Measurements from ENCODE around the gene REG4. TPM values are rescaled to one million over a fixed set of nuclear protein-coding genes. Genes with fewer than 3 reads are reported as not detected.

REG4 gene
- total and polyA plus RNA-seq, 3 experiments from 2014 or later, result 2.5 to 4.4 (median 3.0) TPM

DNA sequence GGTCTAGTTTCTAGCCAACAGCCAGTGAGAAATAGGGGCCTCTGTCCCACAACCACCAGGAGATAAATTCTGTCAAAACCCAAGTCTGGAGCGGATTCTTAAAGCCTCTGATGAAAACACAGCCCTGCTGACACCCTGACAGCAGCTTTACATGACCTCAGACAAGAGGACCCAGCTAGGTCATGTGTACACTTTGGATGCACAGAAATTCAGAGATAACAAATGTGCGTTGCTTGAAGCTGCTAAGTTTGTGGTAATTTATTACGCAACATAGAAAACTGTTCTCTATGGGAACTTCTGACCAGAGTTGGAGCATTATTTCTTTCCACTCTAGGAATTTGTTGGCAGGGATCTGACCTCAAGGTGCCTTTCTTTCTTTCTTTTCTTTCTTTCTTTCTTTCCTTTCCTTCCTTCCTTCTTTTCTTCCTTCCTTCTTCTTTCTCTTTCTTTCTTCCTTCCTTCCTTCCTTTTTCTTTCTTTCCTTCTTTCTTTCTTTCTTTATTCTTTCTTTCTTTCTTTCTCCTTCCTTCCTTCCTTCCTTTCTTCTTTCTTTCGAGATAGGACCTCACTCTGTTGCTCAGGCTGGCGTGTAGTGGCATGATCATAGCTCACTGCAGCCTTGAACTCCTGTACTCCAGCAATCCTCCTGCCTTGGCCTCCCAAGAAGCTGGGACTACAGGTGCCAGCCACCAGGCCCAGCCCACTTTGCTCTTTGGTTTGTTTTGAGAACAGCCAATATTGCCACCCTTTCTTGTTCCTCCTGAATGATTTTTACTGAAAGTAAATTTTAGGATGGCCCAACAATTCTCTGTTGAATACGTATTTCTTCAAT is 27.7 kb downstream of the REG4 start:
- H3K4me3 ChIP-seq (ENCODE audit: low read length), result no peak overlapping the region
- peaks cover 0 to 6% of the 10 kb centered on the region in 2 donors for H3K27me3 Mint-ChIP-seq
- H3K36me3 ChIP-seq (ENCODE audit: insufficient read depth, low read length), result no peaks in the 10 kb centered on the region
- no peak overlapping the region for H3K27ac Mint-ChIP-seq
- no peaks in the 10 kb centered on the region for H3K27me3 ChIP-seq (ENCODE audit: insufficient read depth, low read length, poor library complexity, severe bottlenecking)
- H3K9me3 ChIP-seq (ENCODE audit: low read length), result no peaks in the 10 kb centered on the region
- ChIA-PET CTCF (no interaction called here), POLR2A (no interaction called here)
- no peaks in the 10 kb centered on the region for H3K4me1 ChIP-seq (ENCODE audit: insufficient read depth, low read length)
- no peak overlapping the region for H3K27ac ChIP-seq (ENCODE audit: low read depth, low read length)
- no peak for DNase-seq
- no peaks in the 10 kb centered on the region for H3K4me1 Mint-ChIP-seq
- H3K9me3 Mint-ChIP-seq, result no peaks in the 10 kb centered on the region
- H3K36me3 Mint-ChIP-seq, result no peaks in the 10 kb centered on the region
- no peak overlapping the region for H3K4me3 Mint-ChIP-seq

DNA sequence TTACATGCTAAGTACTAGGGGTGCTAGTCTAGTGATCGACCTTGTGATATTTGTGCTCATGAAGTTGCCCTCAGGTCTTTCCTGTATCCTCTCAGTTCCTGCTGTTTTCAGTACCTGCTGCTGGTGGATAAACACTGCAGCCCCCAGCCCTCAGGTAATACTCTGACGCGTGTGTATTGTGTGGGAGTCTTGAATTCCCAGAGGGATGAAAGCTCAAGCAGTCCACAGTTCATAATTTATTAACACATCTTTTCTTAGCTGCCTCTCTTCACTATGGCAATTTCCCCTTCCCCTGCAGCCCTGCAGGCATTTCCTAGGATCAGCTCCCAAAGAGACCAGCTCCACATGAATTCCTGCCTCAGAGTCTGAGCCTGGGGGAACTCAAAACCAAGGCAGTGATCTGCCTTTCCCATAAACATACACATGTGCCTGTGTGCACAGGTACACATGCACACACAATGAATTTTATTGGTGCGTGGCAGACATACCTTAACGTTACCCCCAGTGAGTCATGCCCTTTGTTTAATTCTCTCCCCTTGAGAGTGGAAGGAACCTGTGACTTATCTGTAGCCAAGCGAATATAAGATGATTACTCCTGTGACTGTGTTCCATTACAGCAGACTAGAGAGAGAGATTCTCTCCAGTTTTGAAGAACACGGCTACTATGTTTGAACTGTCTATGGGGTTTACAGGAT is 28.5 kb downstream of the REG4 start:
- ChIA-PET POLR2A (no interaction called here), CTCF (no interaction called here)
- peaks cover 0 to 6% of the 10 kb centered on the region in 2 donors for H3K27me3 Mint-ChIP-seq
- H3K36me3 Mint-ChIP-seq, result no peaks in the 10 kb centered on the region
- Histone ChIP-seq H3K4me1 (ENCODE audit: insufficient read depth, low read length) (no peaks in the 10 kb centered on the region), H3K27ac (ENCODE audit: low read depth, low read length) (no peak overlapping the region), H3K4me3 (ENCODE audit: low read length) (no peak overlapping the region), H3K27me3 (ENCODE audit: insufficient read depth, low read length, poor library complexity, severe bottlenecking) (no peaks in the 10 kb centered on the region), H3K36me3 (ENCODE audit: insufficient read depth, low read length) (no peaks in the 10 kb centered on the region), H3K9me3 (ENCODE audit: low read length) (no peaks in the 10 kb centered on the region)
- no peak overlapping the region for H3K4me3 Mint-ChIP-seq
- H3K27ac Mint-ChIP-seq, result no peak overlapping the region
- H3K9me3 Mint-ChIP-seq, result no peaks in the 10 kb centered on the region
- no peaks in the 10 kb centered on the region for H3K4me1 Mint-ChIP-seq
- no peak for DNase-seq

DNA sequence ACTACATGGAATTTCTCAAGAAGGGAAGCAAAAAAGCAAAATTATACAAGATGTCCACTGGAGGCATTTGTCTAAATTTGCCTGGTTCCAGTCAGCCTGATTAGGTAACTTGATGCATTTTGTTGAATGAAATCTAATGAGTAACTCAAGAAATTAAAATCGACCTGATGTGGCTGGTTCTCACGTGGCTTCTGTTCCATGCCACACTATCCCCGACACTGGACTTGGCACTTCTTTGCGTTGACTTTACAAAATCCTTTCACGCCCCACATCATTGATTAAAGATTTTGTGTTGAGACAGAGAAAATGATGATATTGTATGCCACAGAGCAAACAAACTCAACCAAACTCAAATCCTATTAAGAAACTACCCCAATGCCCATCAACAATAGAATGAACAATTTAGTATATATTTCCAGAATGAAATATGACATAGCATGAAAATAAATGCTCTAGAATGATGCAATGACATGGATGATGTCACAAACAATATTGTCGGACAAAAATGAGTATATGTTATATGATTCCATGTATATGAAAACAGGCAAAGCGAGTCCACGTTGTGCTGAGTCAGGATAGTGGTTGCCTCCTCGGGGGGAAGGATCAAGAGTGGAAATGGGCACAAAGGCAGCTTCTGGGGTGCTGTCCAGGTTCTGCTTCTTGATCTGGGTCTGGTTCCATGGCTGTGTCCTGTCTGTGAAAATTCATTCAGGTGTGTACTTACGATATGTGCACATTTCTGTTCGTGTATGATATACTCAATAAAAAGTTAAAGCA is 29.6 kb downstream of the REG4 start:
- H3K36me3 Mint-ChIP-seq, result no peaks in the 10 kb centered on the region
- Histone ChIP-seq H3K27ac (ENCODE audit: low read depth, low read length) (no peak overlapping the region), H3K4me1 (ENCODE audit: insufficient read depth, low read length) (no peaks in the 10 kb centered on the region), H3K36me3 (ENCODE audit: insufficient read depth, low read length) (no peaks in the 10 kb centered on the region), H3K4me3 (ENCODE audit: low read length) (no peak overlapping the region), H3K27me3 (ENCODE audit: insufficient read depth, low read length, poor library complexity, severe bottlenecking) (no peaks in the 10 kb centered on the region), H3K9me3 (ENCODE audit: low read length) (no peaks in the 10 kb centered on the region)
- ChIA-PET CTCF (no interaction called here), POLR2A (no interaction called here)
- DNase-seq, result no peak
- H3K4me1 Mint-ChIP-seq, result no peaks in the 10 kb centered on the region
- peaks cover 0 to 7% of the 10 kb centered on the region in 2 donors for H3K27me3 Mint-ChIP-seq
- no peak overlapping the region for H3K27ac Mint-ChIP-seq
- H3K9me3 Mint-ChIP-seq, result no peaks in the 10 kb centered on the region
- no peak overlapping the region for H3K4me3 Mint-ChIP-seq

DNA sequence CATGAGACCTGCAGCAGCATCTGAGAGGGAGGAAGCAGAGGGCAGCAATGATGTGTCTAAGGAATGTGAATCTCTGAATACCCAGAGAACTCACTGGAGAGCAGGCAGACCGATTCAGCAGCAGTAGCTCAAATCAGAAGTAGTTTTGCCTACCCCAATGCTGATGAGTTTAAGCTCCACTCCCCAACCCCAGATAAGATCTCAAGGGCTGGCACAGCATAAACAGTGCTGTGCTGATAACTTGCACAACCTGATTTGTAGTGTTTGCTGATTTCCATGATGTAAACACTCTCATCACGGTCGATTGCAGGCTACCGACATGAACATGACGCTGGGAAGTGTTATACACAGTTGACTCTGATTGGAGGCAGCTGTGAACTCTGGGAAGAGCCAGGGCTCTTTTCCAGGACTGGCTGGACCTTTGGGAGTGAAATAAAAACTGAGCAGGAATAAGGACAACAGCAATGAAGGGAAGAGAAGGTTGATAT is 31.3 kb downstream of the REG4 start:
- H3K9me3 Mint-ChIP-seq, result no peaks in the 10 kb centered on the region
- Histone ChIP-seq H3K4me1 (ENCODE audit: insufficient read depth, low read length) (no peaks in the 10 kb centered on the region), H3K27me3 (ENCODE audit: insufficient read depth, low read length, poor library complexity, severe bottlenecking) (no peaks in the 10 kb centered on the region), H3K36me3 (ENCODE audit: insufficient read depth, low read length) (no peaks in the 10 kb centered on the region), H3K4me3 (ENCODE audit: low read length) (no peak overlapping the region), H3K27ac (ENCODE audit: low read depth, low read length) (no peak overlapping the region), H3K9me3 (ENCODE audit: low read length) (no peaks in the 10 kb centered on the region)
- peaks cover 2 to 11% of the 10 kb centered on the region in 2 donors for H3K27me3 Mint-ChIP-seq
- ChIA-PET CTCF (no interaction called here), POLR2A (no interaction called here)
- H3K4me1 Mint-ChIP-seq, result no peaks in the 10 kb centered on the region
- H3K27ac Mint-ChIP-seq, result no peak overlapping the region
- H3K36me3 Mint-ChIP-seq, result no peaks in the 10 kb centered on the region
- no peak overlapping the region for H3K4me3 Mint-ChIP-seq
- no peak for DNase-seq

DNA sequence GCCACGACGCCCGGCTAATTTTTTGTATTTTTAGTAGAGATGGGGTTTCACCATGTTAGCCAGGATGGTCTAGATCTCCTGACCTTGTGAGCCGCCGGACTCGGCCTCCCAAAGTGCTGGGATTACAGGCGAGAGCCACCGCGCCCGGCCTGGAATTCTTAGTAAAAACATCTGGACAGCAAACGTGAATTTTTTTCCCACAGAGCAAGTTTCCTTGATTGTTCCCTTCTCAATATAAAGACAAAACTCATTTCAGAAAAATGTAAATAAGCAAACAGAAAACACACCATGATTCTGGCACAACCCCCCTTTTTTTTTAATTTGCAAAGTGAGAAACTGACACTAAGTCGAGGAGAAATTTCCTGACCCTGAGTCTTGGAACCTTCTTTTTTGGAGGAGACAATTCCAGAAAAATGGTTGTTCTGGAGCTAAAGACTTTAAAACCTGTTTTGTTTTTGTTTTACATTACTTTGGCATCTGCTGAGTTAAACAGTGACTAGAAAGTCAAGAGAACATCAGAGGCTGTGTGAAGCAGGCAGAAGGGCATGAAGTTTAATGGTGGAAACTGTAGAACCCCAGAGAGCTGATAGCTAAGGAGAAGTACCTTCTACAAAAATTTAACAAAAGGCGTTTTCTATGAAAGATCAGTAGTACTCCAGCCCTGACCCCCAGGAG is 32.2 kb downstream of the REG4 start:
- no peaks in the 10 kb centered on the region for H3K4me1 Mint-ChIP-seq

DNA sequence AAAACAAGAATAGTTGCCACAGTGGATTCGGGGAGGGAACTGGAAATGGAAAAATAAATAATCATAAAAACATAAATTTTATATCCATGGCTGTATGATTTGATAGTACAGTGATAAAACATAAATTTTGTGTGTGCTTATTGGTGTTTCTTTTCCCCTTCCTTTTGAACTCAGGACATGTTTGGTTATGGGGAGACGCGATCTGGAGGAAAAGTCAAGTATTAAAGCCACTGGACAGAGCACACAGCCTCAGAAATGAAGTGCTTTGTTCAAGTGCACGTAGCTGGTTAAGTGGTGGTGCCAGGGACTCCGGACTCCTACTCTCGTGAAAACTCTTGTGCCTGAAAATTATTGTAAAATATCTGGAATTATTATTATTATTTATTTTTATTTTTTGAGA is 32.9 kb downstream of the REG4 start:
- Mint-ChIP-seq H3K36me3 (no peaks in the 10 kb centered on the region), H3K4me3 (no peak overlapping the region), H3K9me3 (no peaks in the 10 kb centered on the region), H3K27ac (no peak overlapping the region), H3K27me3 (peaks cover 2 to 16% of the 10 kb centered on the region in 2 donors), H3K4me1 (no peaks in the 10 kb centered on the region)
- no peaks in the 10 kb centered on the region for H3K36me3 ChIP-seq (ENCODE audit: insufficient read depth, low read length)
- CTCF ChIA-PET, result no interaction called here
- no peak overlapping the region for H3K4me3 ChIP-seq (ENCODE audit: low read length)
- H3K27ac ChIP-seq (ENCODE audit: low read depth, low read length), result no peak overlapping the region
- H3K9me3 ChIP-seq (ENCODE audit: low read length), result no peaks in the 10 kb centered on the region
- no peaks in the 10 kb centered on the region for H3K27me3 ChIP-seq (ENCODE audit: insufficient read depth, low read length, poor library complexity, severe bottlenecking)
- DNase-seq, result no peak
- POLR2A ChIA-PET, result no interaction called here
- H3K4me1 ChIP-seq (ENCODE audit: insufficient read depth, low read length), result no peaks in the 10 kb centered on the region

More for the DNA sequence above, 32.2 kb downstream of the REG4 start:
- H3K36me3 Mint-ChIP-seq, result no peaks in the 10 kb centered on the region
- H3K4me1 ChIP-seq (ENCODE audit: insufficient read depth, low read length), result no peaks in the 10 kb centered on the region
- no peak overlapping the region for H3K27ac ChIP-seq (ENCODE audit: low read depth, low read length)
- POLR2A ChIA-PET, result no interaction called here
- no peaks in the 10 kb centered on the region for H3K36me3 ChIP-seq (ENCODE audit: insufficient read depth, low read length)
- DNase-seq, result no peak
- H3K27me3 Mint-ChIP-seq, result peaks cover 2 to 13% of the 10 kb centered on the region in 2 donors
- H3K4me3 ChIP-seq (ENCODE audit: low read length), result no peak overlapping the region
- H3K27me3 ChIP-seq (ENCODE audit: insufficient read depth, low read length, poor library complexity, severe bottlenecking), result no peaks in the 10 kb centered on the region
- H3K9me3 Mint-ChIP-seq, result no peaks in the 10 kb centered on the region
- no peaks in the 10 kb centered on the region for H3K9me3 ChIP-seq (ENCODE audit: low read length)
- no peak overlapping the region for H3K4me3 Mint-ChIP-seq
- H3K27ac Mint-ChIP-seq, result no peak overlapping the region
- CTCF ChIA-PET, result no interaction called here

DNA sequence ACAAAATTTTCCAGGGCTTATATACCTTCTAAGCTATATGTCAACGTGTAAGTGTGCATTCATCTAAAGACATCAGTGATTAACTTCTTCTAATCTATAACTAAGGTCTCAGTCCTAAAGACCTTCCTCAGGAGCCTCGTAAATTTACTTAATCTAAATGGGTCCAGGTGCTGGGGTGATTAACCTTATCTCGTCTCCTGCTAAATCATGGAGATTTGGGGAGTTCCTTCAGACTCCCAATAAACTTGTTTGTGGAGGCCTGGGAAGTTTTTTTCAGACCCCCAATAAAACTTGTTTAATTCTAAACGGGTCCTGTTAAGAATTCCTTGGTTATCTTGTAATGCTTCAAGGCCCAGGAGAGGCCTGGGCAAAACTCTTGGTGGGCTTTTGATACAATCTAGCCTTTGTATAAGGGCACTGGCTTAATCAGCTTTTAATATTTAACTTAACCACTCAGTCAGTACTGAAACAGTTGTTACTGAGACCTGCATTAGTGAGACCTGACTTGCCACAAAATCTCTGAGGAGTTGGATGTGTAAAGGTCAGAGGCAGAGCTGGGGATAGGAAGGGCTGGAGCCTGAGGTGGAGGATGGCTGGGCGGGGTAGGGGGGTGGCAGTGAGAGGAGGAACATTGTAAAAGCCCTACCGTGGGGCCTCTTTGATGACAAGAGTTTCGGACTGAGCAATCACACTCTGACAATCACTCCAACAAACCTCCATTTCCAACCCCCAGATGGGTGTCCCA is 36.3 kb downstream of the REG4 start:
- peaks cover 2 to 21% of the 10 kb centered on the region in 2 donors for H3K27me3 Mint-ChIP-seq
- Histone ChIP-seq H3K9me3 (ENCODE audit: low read length) (no peaks in the 10 kb centered on the region), H3K27me3 (ENCODE audit: insufficient read depth, low read length, poor library complexity, severe bottlenecking) (no peaks in the 10 kb centered on the region), H3K27ac (ENCODE audit: low read depth, low read length) (no peak overlapping the region), H3K36me3 (ENCODE audit: insufficient read depth, low read length) (no peaks in the 10 kb centered on the region), H3K4me3 (ENCODE audit: low read length) (no peak overlapping the region), H3K4me1 (ENCODE audit: insufficient read depth, low read length) (no peaks in the 10 kb centered on the region)
- no peak overlapping the region for H3K4me3 Mint-ChIP-seq
- ChIA-PET POLR2A (no interaction called here), CTCF (no interaction called here)
- H3K4me1 Mint-ChIP-seq, result no peaks in the 10 kb centered on the region
- H3K9me3 Mint-ChIP-seq, result no peaks in the 10 kb centered on the region
- no peak for DNase-seq
- H3K36me3 Mint-ChIP-seq, result no peaks in the 10 kb centered on the region
- H3K27ac Mint-ChIP-seq, result no peak overlapping the region
